GM23338 (cell line): ENCODE measurements around the gene FAM53B. TPM values are rescaled to one million over a fixed set of nuclear protein-coding genes. Genes with fewer than 3 reads are reported as not detected.

Experiments used
- ATAC-seq: fragments of 200-7000 bp; cut with Tn5 transposase; 3 replicates; pipeline ENCODE4 v1.9.1; 2020
- DNase-seq: peaks from one replicate; pipeline ENCODE4 v3.0.0-alpha.2; 2015; ENCODE audit warnings: low spot score
- H2AFZ ChIP-seq: fragments of 200-600 bp; sonication (generic); 2 replicates; pipeline ENCODE4 v1.8.0; 2016; ENCODE audit warnings: antibody characterized with exemption, mild to moderate bottlenecking, moderate library complexity
- H3F3A ChIP-seq: fragments of 200-600 bp; sonication (generic); replicated peaks from 2 replicates; pipeline ENCODE4 v1.8.0; 2017; ENCODE audit warnings: antibody characterized with exemption, mixed run types, low read depth
- H3K27ac ChIP-seq: fragments of 200-600 bp; sonication (generic); 2 replicates; pipeline ENCODE4 v1.6.1; 2016; ENCODE audit warnings: low read depth
- H3K27me3 ChIP-seq: fragments of 200-600 bp; sonication (generic); 2 replicates; pipeline ENCODE4 v1.8.0; 2016; ENCODE audit warnings: mild to moderate bottlenecking, mixed run types, moderate library complexity; ENCODE audit not compliant: insufficient read depth
- H3K36me3 ChIP-seq: fragments of 200-600 bp; sonication (generic); 2 replicates; pipeline ENCODE4 v1.8.0; 2016; ENCODE audit warnings: mild to moderate bottlenecking; ENCODE audit not compliant: insufficient read depth
- H3K4me1 ChIP-seq: fragments of 200-600 bp; sonication (generic); 2 replicates; pipeline ENCODE4 v1.8.0; 2016; ENCODE audit warnings: mild to moderate bottlenecking, moderate library complexity; ENCODE audit not compliant: insufficient read depth
- H3K4me2 ChIP-seq: fragments of 200-600 bp; sonication (generic); 2 replicates; pipeline ENCODE4 v1.7.1; 2017; ENCODE audit warnings: mixed run types
- H3K4me3 ChIP-seq: fragments of 200-600 bp; sonication (generic); 2 replicates; pipeline ENCODE4 v1.6.1; 2016; ENCODE audit warnings: mixed run types
- H3K79me2 ChIP-seq: fragments of 200-600 bp; sonication (generic); replicated peaks from 2 replicates; pipeline ENCODE4 v1.8.0; 2017; ENCODE audit warnings: mild to moderate bottlenecking; ENCODE audit not compliant: insufficient read depth
- H3K9me2 ChIP-seq: fragments of 200-600 bp; sonication (generic); 2 replicates; pipeline ENCODE4 v1.8.0; 2017; ENCODE audit not compliant: insufficient read depth
- H4K20me1 ChIP-seq: fragments of 200-600 bp; sonication (generic); replicated peaks from 2 replicates; pipeline ENCODE4 v1.8.0; 2017; ENCODE audit warnings: mild to moderate bottlenecking; ENCODE audit not compliant: insufficient read depth
- H3K27ac Mint-ChIP-seq: 2 replicates; pipeline ENCODE4 v1.8.0; 2020; ENCODE audit warnings: inconsistent platforms, mild to moderate bottlenecking, moderate library complexity, mixed read lengths
- H3K27me3 Mint-ChIP-seq: 3 replicates; pipeline ENCODE4 v1.8.0; 2022; ENCODE audit warnings: low read depth, mild to moderate bottlenecking, moderate library complexity, mixed read lengths, inconsistent platforms; ENCODE audit not compliant: insufficient read depth, poor library complexity
- H3K36me3 Mint-ChIP-seq: 3 replicates; pipeline ENCODE4 v1.8.0; 2021; ENCODE audit warnings: low read depth, mild to moderate bottlenecking, inconsistent platforms, moderate library complexity, mixed read lengths
- H3K4me1 Mint-ChIP-seq: 3 replicates; pipeline ENCODE4 v1.8.0; 2020; ENCODE audit warnings: mild to moderate bottlenecking, inconsistent platforms, mixed read lengths
- H3K4me3 Mint-ChIP-seq: 3 replicates; pipeline ENCODE4 v1.8.0; 2021; ENCODE audit warnings: moderate library complexity, mild to moderate bottlenecking, inconsistent platforms, mixed read lengths
- H3K9me3 Mint-ChIP-seq: 3 replicates; pipeline ENCODE4 v1.8.0; 2020; ENCODE audit warnings: moderate library complexity, mild to moderate bottlenecking, inconsistent platforms, mixed read lengths
- CREB1 ChIP-seq: fragments of 250-450 bp; sonication (Bioruptor Pico); IDR thresholded peaks from 2 replicates; pipeline ENCODE4 v1.5.0; 2020; ENCODE audit warnings: low read depth, mild to moderate bottlenecking, moderate library complexity
- CTCF ChIP-seq, 2 experiments: fragments of 200-600 bp in 1 of 2; sonication (generic) in 1 of 2; conservative IDR thresholded peaks; 2 replicates each; pipeline versions ENCODE4 v1.5.1 to v1.6.1; 2016 to 2017; ENCODE audit warnings: antibody characterized with exemption in 2 of 2, low read depth in 2 of 2, mild to moderate bottlenecking in 2 of 2, moderate library complexity in 1 of 2
- ETS1 ChIP-seq: IDR thresholded peaks from 2 replicates; pipeline ENCODE4 v1.6.1; 2016; ENCODE audit warnings: antibody characterized with exemption
- EZH2 ChIP-seq: fragments of 200-600 bp; sonication (generic); IDR thresholded peaks from one replicate; pipeline ENCODE4 v1.8.0; 2017; ENCODE audit warnings: antibody characterized with exemption, mild to moderate bottlenecking, low read depth; ENCODE audit not compliant: unreplicated experiment
- EZH2phosphoT487 ChIP-seq: fragments of 200-600 bp; sonication (generic); IDR thresholded peaks from one replicate; pipeline ENCODE4 v1.8.1; 2018; ENCODE audit warnings: antibody characterized with exemption; ENCODE audit not compliant: unreplicated experiment
- JUNB ChIP-seq: IDR thresholded peaks from one replicate; pipeline ENCODE4 v1.6.1; 2016; ENCODE audit warnings: antibody characterized with exemption; ENCODE audit not compliant: unreplicated experiment
- NANOG ChIP-seq: IDR thresholded peaks from 2 replicates; pipeline ENCODE4 v1.6.1; 2016; ENCODE audit warnings: antibody characterized with exemption, borderline replicate concordance
- POLR2AphosphoS5 ChIP-seq: IDR thresholded peaks from 2 replicates; pipeline ENCODE4 v1.6.1; 2016; ENCODE audit warnings: antibody characterized with exemption, low read depth
- REST ChIP-seq: IDR thresholded peaks from one replicate; pipeline ENCODE4 v1.6.1; 2018; ENCODE audit warnings: antibody characterized with exemption; ENCODE audit not compliant: unreplicated experiment
- STAT1 ChIP-seq: IDR thresholded peaks from one replicate; pipeline ENCODE4 v1.6.1; 2016; ENCODE audit warnings: antibody characterized with exemption; ENCODE audit not compliant: unreplicated experiment
- ZNF114 ChIP-seq: fragments of 250-450 bp; sonication (Bioruptor Pico); IDR thresholded peaks from 2 replicates; pipeline ENCODE4 v1.5.0; 2020; ENCODE audit warnings: mild to moderate bottlenecking, moderate library complexity
- ZNF331 ChIP-seq: fragments of 250-450 bp; sonication (Bioruptor Pico); IDR thresholded peaks from 2 replicates; pipeline ENCODE4 v1.5.0; 2020; ENCODE audit warnings: low read depth, mild to moderate bottlenecking, moderate library complexity
- ZNF462 ChIP-seq: fragments of 250-450 bp; sonication (Bioruptor Pico); IDR thresholded peaks from 2 replicates; pipeline ENCODE4 v1.5.0; 2020; ENCODE audit warnings: mild to moderate bottlenecking, moderate library complexity
- polyA plus RNA-seq: library from polyadenylated mRNA; unstranded; fragments of >200 nt; fragmentation: Nextera tagmentation; extraction: Ambion mirVana; gene quantifications from 2 replicates; pipeline ENCODE4 v1.2.1, GENCODE V29; 2016
- total RNA-seq: library from RNA; depleted of rRNA; stranded (reverse); fragments of >200 nt; shearing (Covaris generic); gene quantifications from 2 replicates; pipeline ENCODE4 v1.2.3, GENCODE V29; 2014

The FAM53B gene
- total and polyA plus RNA-seq, 2 experiments from 2014 or later, result 3.0 to 20.3 TPM

GRCh38 chr10:124609698-124610097 is 134.5 kb downstream of the FAM53B start (continued):
- TF ChIP-seq JUNB (no peak), STAT1 (no peak), ZNF114 (CRISPR knock-in tag) (no peak)

GRCh38 chr10:124608093-124608721 is 136.0 kb downstream of the FAM53B start:
- Histone ChIP-seq H2AFZ (no peak overlapping the region), H3K27me3 (no peaks in the 10 kb centered on the region), H3K36me3 (no peaks in the 10 kb centered on the region), H3K27ac (no peak overlapping the region), H3K4me1 (no peaks in the 10 kb centered on the region), H3K4me2 (no peak overlapping the region), H4K20me1 (no peaks in the 10 kb centered on the region), H3K4me3 (no peak overlapping the region), H3K79me2 (no peaks in the 10 kb centered on the region), H3K9me2 (no peaks in the 10 kb centered on the region), H3F3A (no peaks in the 10 kb centered on the region)
- Mint-ChIP-seq H3K4me1 (peaks cover 6% of the 10 kb centered on the region; the same call in 2 of the 3 replicates), H3K4me3 (no peak overlapping the region), H3K9me3 (no peaks in the 10 kb centered on the region), H3K27me3 (peaks cover 9% of the 10 kb centered on the region), H3K27ac (no peak overlapping the region), H3K36me3 (no peaks in the 10 kb centered on the region)
- no peak for DNase-seq
- ATAC-seq, result no peak
- TF ChIP-seq JUNB, result no peak
- TF ChIP-seq STAT1, result no peak
- TF ChIP-seq EZH2phosphoT487, result no peak
- no peak for TF ChIP-seq ETS1
- no peak for TF ChIP-seq REST
- TF ChIP-seq CREB1 (CRISPR knock-in tag), result no peak
- TF ChIP-seq ZNF462 (CRISPR knock-in tag), result no peak
- TF ChIP-seq POLR2AphosphoS5, result no peak
- TF ChIP-seq EZH2, result no peak
- no peak for TF ChIP-seq ZNF331 (CRISPR knock-in tag)
- no peak for TF ChIP-seq NANOG
- no peak for TF ChIP-seq CTCF (conservative IDR thresholded peaks at IDR 0.05; ENCODE audit: low read depth in 2 of 2)
